Measurements from ENCODE around the gene WNT8B.
A peak's percentile ranks its signal among the peaks of the same experiment; 100 is the strongest.

Gene WNT8B

DNA sequence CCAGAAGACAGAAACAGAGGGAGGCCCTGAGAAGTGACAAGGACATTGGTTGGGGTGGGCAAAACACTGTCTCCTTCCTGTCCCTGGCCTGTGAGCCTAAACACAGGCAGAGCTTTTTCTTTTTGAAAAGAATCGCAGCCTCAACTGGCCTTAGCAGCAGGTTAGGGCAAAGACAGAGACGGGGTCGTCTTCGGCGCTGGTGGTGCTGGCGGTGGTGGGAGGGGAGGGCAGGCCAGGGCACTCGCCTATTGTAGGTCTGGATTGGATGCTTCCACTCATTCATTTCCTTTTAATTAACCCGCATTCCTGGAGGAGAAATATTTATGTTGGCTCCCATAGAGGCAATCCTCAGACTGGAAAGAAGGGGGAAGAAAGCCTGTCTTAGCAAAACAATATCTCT is 22.6 kb downstream of the WNT8B start:
- no peak for DNase-seq

DNA sequence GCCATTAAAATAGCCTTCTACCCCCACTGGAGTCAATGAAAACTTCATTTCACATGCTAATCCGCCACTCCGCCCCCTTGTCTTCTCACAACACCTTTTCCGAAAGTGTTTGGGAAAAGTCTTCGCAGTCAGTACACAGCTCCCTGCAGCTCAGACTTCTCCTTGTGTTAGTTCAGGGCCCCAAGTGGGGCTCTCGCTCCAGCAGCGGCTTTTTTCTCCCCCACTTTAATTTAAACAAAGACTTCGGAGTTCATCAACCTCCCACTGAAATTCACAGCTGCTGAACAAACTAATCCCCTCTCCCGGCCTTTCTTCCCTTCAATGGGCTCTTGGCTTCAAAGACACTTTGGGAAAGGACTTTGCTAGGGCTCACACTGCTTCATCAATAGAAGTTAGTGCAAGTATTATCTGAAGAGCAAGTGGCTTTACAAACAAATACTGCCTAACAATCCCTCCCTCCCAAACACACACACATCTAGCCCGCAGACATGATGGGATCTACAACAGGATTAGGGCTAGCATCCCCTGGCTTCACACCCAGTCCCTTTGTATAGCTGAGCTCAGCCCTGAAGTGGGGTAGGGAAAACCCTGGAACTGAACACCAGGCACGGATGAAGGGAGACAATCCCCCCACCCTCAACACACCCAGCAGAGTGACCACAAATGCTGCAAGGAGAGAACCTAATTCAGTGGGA is 23.1 kb downstream of the WNT8B start:
- DNase-seq = no peak

DNA sequence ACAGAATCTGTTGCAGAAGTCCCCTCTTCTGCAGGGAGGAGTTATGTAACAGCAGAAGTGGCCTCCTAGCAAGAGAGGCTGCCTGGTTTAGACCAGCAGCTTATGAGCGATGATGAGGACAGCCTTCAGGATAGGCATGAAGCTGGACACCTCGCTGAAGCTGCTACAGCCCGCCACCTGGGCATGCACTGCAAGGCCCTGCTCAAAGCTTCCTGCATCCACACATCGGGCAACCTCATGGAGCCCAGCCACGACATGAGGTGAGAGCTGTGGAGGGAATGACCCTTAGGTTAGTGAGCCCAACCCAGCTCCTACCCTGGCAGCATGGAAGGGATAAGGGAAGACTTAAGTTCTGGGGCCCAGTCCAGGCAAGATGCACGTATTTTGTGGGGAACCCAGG is 24.7 kb downstream of the WNT8B start:
- no peak for DNase-seq

DNA sequence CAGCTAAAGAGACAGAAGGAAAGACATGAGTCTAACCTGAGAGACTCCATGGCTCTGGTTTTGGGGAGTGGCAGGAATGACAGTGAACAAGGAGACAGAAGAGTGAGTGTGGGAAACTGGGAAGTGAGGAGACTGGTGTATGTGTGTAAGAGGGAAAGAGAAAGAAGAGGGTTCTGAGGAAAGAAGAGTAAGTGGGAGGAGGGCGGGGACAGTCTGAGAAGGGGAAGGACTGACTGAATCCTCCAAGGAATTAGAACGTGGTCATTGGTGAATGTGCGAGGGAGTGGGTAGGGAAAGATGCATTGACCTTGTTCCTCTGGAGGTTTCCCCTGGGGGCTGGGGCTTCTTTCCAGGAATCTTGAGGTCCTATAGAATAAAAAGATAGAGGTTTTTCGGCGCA is 26.6 kb downstream of the WNT8B start:
- DNase-seq = no peak

GRCh38 chr10:100490531-100490930 is 27.7 kb downstream of the WNT8B start:
- DNase-seq = no peak

- no peak for DNase-seq
Measured at GRCh38 chr10:100496567-100496966, 33.8 kb downstream of the WNT8B start.

GRCh38 chr10:100498059-100498458 is 35.2 kb downstream of the WNT8B start:
- DNase-seq = no peak

GRCh38 chr10:100501423-100501822 is 38.6 kb downstream of the WNT8B start:
- DNase-seq = no peak

GRCh38 chr10:100502926-100503494 is 40.2 kb downstream of the WNT8B start:
- DNase-seq = no peak

DNA sequence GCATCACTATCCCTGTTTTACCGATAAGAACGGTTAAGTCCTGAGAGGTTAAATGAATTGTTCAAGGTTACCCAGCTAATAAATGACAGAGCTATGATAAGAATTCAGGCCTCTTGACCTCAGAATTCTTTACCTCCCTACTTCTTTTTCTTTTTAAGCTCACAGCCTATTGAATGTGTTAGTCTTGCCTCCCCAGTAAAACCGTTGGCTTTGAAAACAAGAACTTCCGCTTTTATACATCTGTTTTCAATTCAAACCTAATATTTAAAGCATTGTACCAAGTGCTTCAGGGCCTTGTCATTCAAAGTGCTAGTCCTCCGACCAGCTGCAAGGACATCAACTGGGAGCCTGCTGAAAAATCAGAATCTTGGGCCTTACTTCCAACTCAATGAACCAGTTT is 41.3 kb downstream of the WNT8B start:
- no peak for DNase-seq

DNA sequence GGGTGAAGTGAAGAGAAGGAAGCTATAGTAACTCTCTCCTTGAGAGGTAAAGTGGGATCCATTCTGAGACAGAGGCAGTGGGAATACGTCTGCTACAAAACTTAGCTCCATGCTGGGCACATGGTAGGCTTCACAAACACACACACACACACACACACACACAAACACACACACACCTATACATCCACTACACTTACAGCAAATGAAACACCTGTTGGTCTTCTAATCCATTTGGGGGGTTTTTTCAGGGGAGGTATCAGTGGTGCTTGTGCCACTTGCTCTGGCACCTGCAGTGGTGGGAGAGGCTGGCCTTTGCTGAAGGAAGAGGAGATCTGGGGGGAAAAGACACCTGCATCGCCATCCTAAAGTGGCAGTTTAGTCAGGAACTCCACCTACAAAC is 42.4 kb downstream of the WNT8B start:
- DNase-seq = no peak

GRCh38 chr10:100506596-100507356 is 44.0 kb downstream of the WNT8B start:
- DNase-seq = no peak

DNA sequence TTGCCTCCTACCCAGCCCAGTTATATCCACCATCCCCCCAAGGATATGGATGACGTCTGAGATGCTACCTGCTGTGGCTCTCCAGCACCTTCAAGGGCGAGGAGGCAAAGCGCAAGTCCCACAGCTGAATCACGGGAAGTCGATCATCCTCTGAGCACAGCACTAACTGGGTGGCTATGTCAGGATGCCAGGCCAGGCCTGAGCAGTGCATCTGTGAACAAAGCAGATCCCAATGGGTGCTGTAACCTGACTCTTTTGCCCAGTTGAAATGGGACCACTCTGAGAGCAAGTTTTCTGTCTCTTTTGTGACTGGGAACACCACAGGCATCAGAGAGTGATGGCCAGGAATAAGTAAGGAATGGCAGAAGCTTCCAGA is 44.5 kb downstream of the WNT8B start:
- no peak for DNase-seq

GRCh38 chr10:100508266-100508665 is 45.5 kb downstream of the WNT8B start:
- no peak for DNase-seq

DNA sequence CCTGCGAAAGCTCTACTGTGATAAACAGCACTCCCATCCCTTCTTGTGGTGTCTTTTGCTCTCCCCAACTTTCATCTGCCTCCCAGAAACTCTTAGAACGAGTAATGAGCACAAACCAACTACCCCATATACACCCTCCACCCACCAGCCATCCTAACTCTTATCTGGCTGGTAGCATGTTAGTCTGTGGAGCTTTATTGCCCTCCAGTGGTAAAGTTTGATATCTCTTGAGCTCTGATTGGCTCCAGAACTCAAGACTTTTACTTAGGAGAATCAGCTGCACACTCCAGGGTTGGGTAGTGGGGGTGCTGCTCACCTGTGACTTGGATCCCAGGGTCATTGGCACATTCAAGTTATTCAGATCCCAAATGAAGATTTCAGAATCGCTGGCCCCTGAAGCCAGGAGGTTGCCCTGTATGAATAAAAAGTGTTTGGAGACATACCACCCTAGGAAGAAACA is 45.9 kb downstream of the WNT8B start:
- peak; percentile 11 for DNase-seq

DNA sequence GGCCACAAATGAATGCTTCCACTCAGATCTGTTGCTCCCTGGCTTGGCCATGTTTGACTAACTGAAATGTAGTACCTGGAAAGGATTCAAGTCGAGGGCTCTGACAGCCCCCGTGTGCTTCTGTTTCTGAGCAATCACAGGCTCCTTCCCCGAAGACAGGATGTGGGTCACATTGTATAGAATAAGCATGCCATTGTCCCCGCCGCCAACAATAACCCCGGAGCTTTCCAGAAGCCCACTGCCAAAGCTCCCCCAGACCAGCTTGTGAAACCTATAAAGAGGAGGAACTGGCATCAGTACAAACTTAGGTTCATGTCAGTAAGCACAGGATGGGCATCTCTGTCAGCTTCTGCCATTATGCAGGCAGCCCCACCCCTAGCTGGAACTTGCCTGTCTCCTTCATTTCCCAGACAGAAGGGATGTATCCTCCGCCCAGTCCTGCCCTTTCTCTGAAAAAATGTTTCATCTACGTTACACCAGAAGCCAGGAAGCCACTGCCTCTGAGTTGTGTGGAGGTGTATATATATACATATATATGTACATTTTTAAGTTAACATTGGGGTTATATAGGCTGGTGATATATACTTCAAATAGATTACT is 46.5 kb downstream of the WNT8B start:
- no peak for DNase-seq

DNA sequence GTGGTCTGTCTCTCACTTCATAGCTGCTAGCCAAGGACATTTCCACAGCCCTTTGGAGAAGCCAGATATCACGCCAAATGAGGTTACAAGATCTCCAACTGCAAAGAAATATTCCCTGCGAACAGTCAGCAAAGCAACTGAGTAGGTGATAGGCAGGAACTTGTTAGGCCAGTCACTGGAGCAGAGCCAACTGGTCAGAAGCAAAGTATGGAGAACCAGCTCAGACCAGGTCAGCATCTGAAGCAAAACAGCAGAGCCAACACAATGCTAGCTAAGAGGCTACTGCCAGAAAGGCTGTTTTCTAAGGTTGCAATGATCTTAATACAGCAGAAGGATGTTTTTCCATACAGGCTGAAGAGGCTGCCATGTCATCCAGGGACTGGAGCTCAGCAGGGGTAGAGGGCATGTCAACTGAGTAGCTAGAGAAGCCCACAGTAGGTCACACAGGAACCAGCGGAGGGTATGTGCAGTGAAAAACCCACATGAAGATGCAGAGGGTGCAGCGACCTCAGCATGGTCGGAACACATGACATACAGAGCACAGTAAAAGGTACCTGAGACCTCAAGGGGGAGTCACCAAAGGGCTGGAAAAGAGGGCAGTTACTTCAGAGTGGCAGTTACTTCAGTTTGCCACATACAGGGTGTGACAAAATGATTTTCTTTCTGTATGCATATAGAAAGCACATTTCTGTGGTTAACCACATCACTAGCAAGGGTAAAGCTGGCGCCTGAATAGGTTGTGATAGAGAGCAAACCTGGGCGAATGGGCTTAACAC is 47.9 kb downstream of the WNT8B start:
- no peak for DNase-seq

DNA sequence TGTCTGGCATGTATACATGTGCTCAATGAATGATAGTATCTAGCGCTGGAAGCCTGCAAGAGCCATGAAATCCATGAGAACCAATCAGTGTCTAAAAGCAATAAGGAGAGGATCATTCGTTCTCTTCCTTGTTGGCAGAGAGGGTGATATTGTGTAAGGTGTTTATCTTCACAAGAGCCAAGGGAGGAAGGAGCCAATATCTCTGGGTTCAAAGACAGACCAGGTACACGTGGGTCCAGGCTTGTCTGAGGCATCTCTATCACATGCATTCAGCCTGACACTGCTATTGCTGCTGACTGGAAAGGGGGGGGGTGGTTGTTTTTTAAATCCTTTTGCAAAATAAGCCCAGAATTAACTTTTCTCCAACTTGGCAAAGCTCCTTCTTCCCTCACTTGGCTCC is 52.8 kb downstream of the WNT8B start:
- DNase-seq = no peak

DNA sequence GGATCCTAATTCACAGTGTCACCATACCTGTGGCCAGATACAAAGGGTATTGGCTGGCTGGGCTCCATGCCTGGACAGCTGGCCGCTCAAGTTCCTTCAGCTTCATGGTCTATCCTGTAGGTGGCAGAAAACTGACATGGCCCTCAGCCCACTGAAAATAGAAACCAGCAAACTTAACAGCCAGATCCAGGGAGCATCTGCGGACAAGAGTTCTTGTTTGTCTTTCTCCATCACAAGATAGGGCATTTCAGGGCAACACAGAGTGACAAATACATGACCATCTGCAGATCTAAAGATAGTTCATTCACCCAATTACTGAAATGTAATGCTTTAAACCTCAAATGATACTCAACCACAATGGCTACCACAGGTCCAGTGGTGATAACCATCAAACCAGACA is 54.0 kb downstream of the WNT8B start:
- DNase-seq = no peak

DNA sequence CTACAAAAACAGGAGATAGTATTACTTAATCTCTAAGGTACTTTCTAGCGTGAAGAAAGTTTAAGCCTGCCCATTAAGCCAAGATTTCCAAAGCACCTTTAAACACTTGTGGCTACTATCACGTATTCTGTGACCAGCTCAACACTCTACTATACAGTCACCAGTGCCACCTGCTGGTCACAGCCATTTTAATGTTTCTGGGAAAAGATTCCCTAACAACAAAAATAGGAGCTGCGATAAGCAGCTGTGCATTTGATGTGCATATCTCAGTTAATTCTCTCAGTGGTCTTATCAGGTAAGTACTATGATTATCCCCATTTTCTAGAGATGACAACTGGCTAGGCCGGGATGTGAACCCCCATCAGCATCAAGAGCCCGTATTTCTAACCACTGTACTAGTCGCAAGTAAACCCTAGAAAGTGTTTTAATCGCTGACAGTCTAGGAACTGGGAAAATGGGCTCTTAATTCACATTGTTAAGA is 56.0 kb downstream of the WNT8B start:
- no peak for DNase-seq

GRCh38 chr10:100519311-100520051 is 56.7 kb downstream of the WNT8B start, which contains the start of gene SEC31B:
Gene SEC31B (minus strand): TSS chr10:100519861. CDS start chr10:100516952, 2,909 bp downstream.
- DNase-seq = no peak

DNA sequence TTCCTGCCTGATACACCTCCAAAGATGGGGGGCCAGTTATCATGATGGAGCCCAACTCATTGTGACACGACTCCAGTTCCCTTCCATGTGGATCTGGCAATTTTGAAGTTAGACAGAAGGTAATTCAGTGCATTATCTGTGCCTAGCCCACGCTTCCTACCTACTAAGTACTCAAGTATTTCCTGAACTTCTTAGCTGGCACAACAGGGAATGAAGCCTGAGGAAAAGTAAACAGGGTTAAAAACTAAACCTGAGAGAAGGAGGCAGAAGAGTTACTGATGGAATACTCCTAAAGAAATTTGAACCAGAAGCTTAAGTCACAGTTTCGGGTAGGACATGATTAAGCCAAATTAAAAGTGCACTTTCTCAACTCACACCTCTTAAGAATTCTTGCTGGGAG is 58.0 kb downstream of the WNT8B start:
- DNase-seq = no peak
